Spleen (tissue), 7 donors: ENCODE data around the gene ABRACL.

Experiments
- CTCF ChIP-seq, 11 experiments: fragments of 200-600 bp in 7 of 11; fragments of 450-650 bp in 4 of 11; sonication (generic) in 4 of 11; IDR thresholded peaks in 8 of 11; conservative IDR thresholded peaks in 3 of 11; 1 replicate in 7 of 11; 2 replicates in 4 of 11; pipeline versions ENCODE4 v1.4.0 to v1.8.0; 2016 to 2021; ENCODE audit warnings: antibody characterized with exemption in 11 of 11, inconsistent platforms in 4 of 11, mild to moderate bottlenecking in 1 of 11
- POLR2A ChIP-seq, 3 donors: fragments of 450-650 bp; IDR thresholded peaks; one replicate each; pipeline ENCODE4 v1.5.1; 2017; ENCODE audit warnings: antibody characterized with exemption in 3 of 3, mild to moderate bottlenecking in 1 of 3
- donor health status: DM: no; HTN: no; CAD: no; lungs with moderate emphysema.
- donor health status: DM: no; HTN: no; CAD: no.
- donor health status: DM: no; HTN: no; CAD: no.

GRCh38 chr6:139029470-139030227 lies 1.1 kb downstream of the ABRACL start:
- no peak for TF ChIP-seq POLR2A (IDR thresholded peaks at IDR 0.05)
- TF ChIP-seq CTCF (IDR thresholded peaks at IDR 0.05 in 8 of 11, conservative IDR thresholded peaks at IDR 0.05 in 3 of 11), result no peak
